Osteocyte (in vitro differentiated cells): ENCODE results near the gene SULT6B1. TPM values are rescaled to one million over a fixed set of nuclear protein-coding genes. Genes with fewer than 3 reads are reported as not detected.

Source experiments
- DNase-seq: peaks from one replicate; pipeline ENCODE4 v3.0.0; 2021; ENCODE audit warnings: mixed read lengths; ENCODE audit not compliant: unreplicated experiment; ENCODE audit errors: extremely low spot score
- H3K27ac Mint-ChIP-seq: one replicate; pipeline ENCODE4 v1.8.0; 2021; ENCODE audit warnings: mild to moderate bottlenecking, mixed read lengths; ENCODE audit not compliant: unreplicated experiment
- H3K27me3 Mint-ChIP-seq: one replicate; pipeline ENCODE4 v1.8.0; 2021; ENCODE audit warnings: mixed read lengths; ENCODE audit not compliant: unreplicated experiment
- H3K36me3 Mint-ChIP-seq: one replicate; pipeline ENCODE4 v1.8.0; 2021; ENCODE audit warnings: mixed read lengths; ENCODE audit not compliant: unreplicated experiment
- H3K4me1 Mint-ChIP-seq: one replicate; pipeline ENCODE4 v1.8.0; 2021; ENCODE audit warnings: mixed read lengths; ENCODE audit not compliant: unreplicated experiment
- H3K4me3 Mint-ChIP-seq: one replicate; pipeline ENCODE4 v1.8.0; 2021; ENCODE audit warnings: mild to moderate bottlenecking, moderate library complexity, mixed read lengths; ENCODE audit not compliant: unreplicated experiment
- H3K9me3 Mint-ChIP-seq: one replicate; pipeline ENCODE4 v1.8.0; 2021; ENCODE audit warnings: mixed read lengths; ENCODE audit not compliant: unreplicated experiment
- total RNA-seq: library from RNA; stranded (reverse); gene quantifications from 2 replicates; pipeline ENCODE4 v1.2.1, GENCODE V29; 2021
- TF ChIP-seq, protein P1 (sequence below): fragments of 200-600 bp; sonication (generic); IDR thresholded peaks from 2 replicates; pipeline ENCODE4 v1.5.0; 2021; ENCODE audit warnings: antibody characterized with exemption, mild to moderate bottlenecking, moderate library complexity

Gene SULT6B1
- total RNA-seq, 1 donor from 2014 or later = not detected

DNA sequence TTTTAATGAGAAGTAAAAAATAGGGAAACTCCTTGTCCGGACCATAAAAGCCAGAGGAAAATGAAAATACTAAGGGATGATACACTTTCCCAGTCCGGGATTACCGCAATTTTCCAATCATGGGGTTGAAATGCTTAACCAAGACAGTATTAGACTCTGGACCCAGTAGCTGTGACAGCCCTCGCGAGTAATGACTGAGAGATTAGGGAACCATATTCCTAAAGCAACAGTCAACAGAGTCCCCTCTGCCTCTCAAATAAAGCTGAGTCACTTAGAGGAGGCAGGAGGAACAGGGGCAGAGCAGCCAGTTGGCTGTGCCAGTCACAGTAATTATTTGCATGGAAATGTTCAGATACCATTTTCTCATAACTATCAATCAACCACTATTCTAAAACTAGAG lies 69.3 kb downstream of the SULT6B1 start:
- TF ChIP-seq, protein P1, sequence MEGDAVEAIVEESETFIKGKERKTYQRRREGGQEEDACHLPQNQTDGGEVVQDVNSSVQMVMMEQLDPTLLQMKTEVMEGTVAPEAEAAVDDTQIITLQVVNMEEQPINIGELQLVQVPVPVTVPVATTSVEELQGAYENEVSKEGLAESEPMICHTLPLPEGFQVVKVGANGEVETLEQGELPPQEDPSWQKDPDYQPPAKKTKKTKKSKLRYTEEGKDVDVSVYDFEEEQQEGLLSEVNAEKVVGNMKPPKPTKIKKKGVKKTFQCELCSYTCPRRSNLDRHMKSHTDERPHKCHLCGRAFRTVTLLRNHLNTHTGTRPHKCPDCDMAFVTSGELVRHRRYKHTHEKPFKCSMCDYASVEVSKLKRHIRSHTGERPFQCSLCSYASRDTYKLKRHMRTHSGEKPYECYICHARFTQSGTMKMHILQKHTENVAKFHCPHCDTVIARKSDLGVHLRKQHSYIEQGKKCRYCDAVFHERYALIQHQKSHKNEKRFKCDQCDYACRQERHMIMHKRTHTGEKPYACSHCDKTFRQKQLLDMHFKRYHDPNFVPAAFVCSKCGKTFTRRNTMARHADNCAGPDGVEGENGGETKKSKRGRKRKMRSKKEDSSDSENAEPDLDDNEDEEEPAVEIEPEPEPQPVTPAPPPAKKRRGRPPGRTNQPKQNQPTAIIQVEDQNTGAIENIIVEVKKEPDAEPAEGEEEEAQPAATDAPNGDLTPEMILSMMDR = no peak
- Mint-ChIP-seq H3K4me3 (no peak overlapping the region), H3K9me3 (no peaks in the 10 kb centered on the region), H3K27me3 (no peaks in the 10 kb centered on the region), H3K27ac (no peak overlapping the region), H3K4me1 (no peaks in the 10 kb centered on the region), H3K36me3 (peaks cover 33% of the 10 kb centered on the region)
- DNase-seq = no peak

Other genes with a start within 250 kb of the SULT6B1 start
- 27.0 and 27.2 TPM in 2 replicates for gene STRN, start 222.1 kb downstream of the SULT6B1 start, total RNA-seq
- gene HEATR5B, start 104.3 kb downstream of the SULT6B1 start, total RNA-seq = 18.1 and 19.0 TPM in 2 replicates
- 8.1 and 9.3 TPM in 2 replicates for gene GPATCH11, start 104.2 kb downstream of the SULT6B1 start, total RNA-seq
- gene EIF2AK2, start 31.7 kb downstream of the SULT6B1 start, total RNA-seq = 48.7 and 49.7 TPM in 2 replicates
- gene CEBPZOS, start 7.8 kb upstream of the SULT6B1 start, total RNA-seq = not detected in 2 replicates
- gene CEBPZ, start 42.9 kb upstream of the SULT6B1 start, total RNA-seq = 28.2 and 34.1 TPM in 2 replicates
- gene NDUFAF7, start 43.0 kb upstream of the SULT6B1 start, total RNA-seq = 17.8 and 17.9 TPM in 2 replicates
- gene PRKD3, start 136.2 kb upstream of the SULT6B1 start, total RNA-seq = 50.1 and 54.7 TPM in 2 replicates
- not detected in 2 replicates for gene QPCT, start 156.0 kb upstream of the SULT6B1 start, total RNA-seq